Amniotic stem cell (primary cell): ENCODE results near the gene USP34.
A peak's percentile ranks its signal among the peaks of the same experiment; 100 is the strongest.

ENCODE experiments used
- DNase-seq: peaks from one replicate; lab custom pipeline; 2025; lab: John Stamatoyannopoulos, UW

USP34 gene

GRCh38 chr2:61291851-61292575 is 178.9 kb downstream of the USP34 start:
- DNase-seq = no peak

- DNase-seq = no peak
Observed at GRCh38 chr2:61288070-61288841, 182.6 kb downstream of the USP34 start.

GRCh38 chr2:61287254-61287653 is 183.6 kb downstream of the USP34 start:
- no peak for DNase-seq

- DNase-seq = no peak
Observed at GRCh38 chr2:61283443-61284160, 187.3 kb downstream of the USP34 start.

- no peak for DNase-seq
Observed at GRCh38 chr2:61282104-61282590, 188.7 kb downstream of the USP34 start.

- no peak for DNase-seq
Observed at GRCh38 chr2:61281321-61281720, 189.6 kb downstream of the USP34 start.

- DNase-seq = no peak
Observed at GRCh38 chr2:61277756-61278155, 193.1 kb downstream of the USP34 start.

GRCh38 chr2:61275575-61276184 is 195.2 kb downstream of the USP34 start:
- DNase-seq = no peak

GRCh38 chr2:61272421-61273070 is 198.3 kb downstream of the USP34 start:
- DNase-seq = peak; percentile 15

- no peak for DNase-seq
Observed at GRCh38 chr2:61268249-61268648, 202.6 kb downstream of the USP34 start.

GRCh38 chr2:61266632-61267505 is 204.0 kb downstream of the USP34 start:
- no peak for DNase-seq

- no peak for DNase-seq
Observed at GRCh38 chr2:61263830-61264229, 207.1 kb downstream of the USP34 start.

- no peak for DNase-seq
Observed at GRCh38 chr2:61262699-61263098, 208.2 kb downstream of the USP34 start.

- no peak for DNase-seq
Observed at GRCh38 chr2:61257446-61257845, 213.4 kb downstream of the USP34 start.

- peak; percentile 36 for DNase-seq
Observed at GRCh38 chr2:61255580-61256437, 215.1 kb downstream of the USP34 start.

GRCh38 chr2:61254536-61254935 is 216.4 kb downstream of the USP34 start:
- DNase-seq = no peak

GRCh38 chr2:61253136-61253535 is 217.8 kb downstream of the USP34 start:
- no peak for DNase-seq

- DNase-seq = no peak
Observed at GRCh38 chr2:61252031-61252430, 218.9 kb downstream of the USP34 start.

- DNase-seq = no peak
Observed at GRCh38 chr2:61249521-61250071, 221.3 kb downstream of the USP34 start.
